Measurements from ENCODE around the gene KCP. TPM values are rescaled to one million over a fixed set of nuclear protein-coding genes. Genes with fewer than 3 reads are reported as not detected.

Gene KCP
- polyA plus RNA-seq, 3 donors = 0.11 to 0.16 TPM; not detected in 1

GRCh38 chr7:128906766-128907559 lies 3.5 kb downstream of the KCP start:
- Mint-ChIP-seq H3K4me1 (peaks cover 30% of the 10 kb centered on the region), H3K9me3 (peaks cover 0 to 5% (median 1%) of the 10 kb centered on the region in 7 donors), H3K36me3 (peaks cover 0 to 13% of the 10 kb centered on the region in 2 donors), H3K4me3 (no peak overlapping the region), H3K27me3 (ENCODE audit: low read depth in 3 of 3) (peaks cover 33 to 39% (median 35%) of the 10 kb centered on the region in 3 donors), H3K27ac (no peak overlapping the region)
- DNase-seq = no peak
- Histone ChIP-seq H3K4me1 (ENCODE audit: control insufficient read depth in 1 of 2, insufficient read depth in 2 of 2, low read length in 2 of 2) (peaks cover 19 to 22% of the 10 kb centered on the region in 2 donors), H2AFZ (ENCODE audit: insufficient read depth, low read depth, low read length, poor library complexity, severe bottlenecking) (no peak overlapping the region), H3K4me3 (replicated peaks in 1 of 3; ENCODE audit: low read depth in 2 of 3, low read length in 3 of 3) (no peak overlapping the region), H3K27ac (ENCODE audit: low read depth in 1 of 2, low read length in 2 of 2) (no peak overlapping the region), H3K4me2 (replicated peaks; ENCODE audit: extremely low read depth, low read length, poor library complexity, severe bottlenecking) (no peak overlapping the region), H3K79me2 (ENCODE audit: insufficient read depth, low read length) (no peaks in the 10 kb centered on the region), H3K36me3 (replicated peaks in 1 of 2; ENCODE audit: control insufficient read depth in 1 of 2, insufficient read depth in 2 of 2, low read length in 2 of 2) (no peaks in the 10 kb centered on the region), H3K9me3 (replicated peaks in 1 of 2; ENCODE audit: control insufficient read depth in 1 of 2, insufficient read depth in 1 of 2, low read length in 2 of 2) (peaks cover 0 to 3% of the 10 kb centered on the region in 2 donors), H3K9ac (ENCODE audit: insufficient read depth, low read length, poor library complexity, severe bottlenecking) (no peak overlapping the region), H4K20me1 (ENCODE audit: insufficient read depth, low read length) (no peaks in the 10 kb centered on the region), H3K27me3 (ENCODE audit: control insufficient read depth in 2 of 2, insufficient read depth in 2 of 2, low read length in 2 of 2) (peaks cover 9 to 35% of the 10 kb centered on the region in 2 donors)
- no peak for TF ChIP-seq CTCF (IDR thresholded peaks at IDR 0.05)
- WGBS (ENCODE audit: insufficient coverage) = 93% methylated on average over 13 of the region's 19 CpGs
- intact Hi-C loops (cut with micrococcal nuclease) = loop anchor here (2.0 to 10.0 kb wide), 4 partner anchors 40 to 188 kb away; no protein-coding TSS in a partner anchor

- Histone ChIP-seq H3K79me2 (ENCODE audit: insufficient read depth, low read length) (no peaks in the 10 kb centered on the region), H2AFZ (ENCODE audit: insufficient read depth, low read depth, low read length, poor library complexity, severe bottlenecking) (no peak overlapping the region), H3K4me1 (ENCODE audit: control insufficient read depth in 1 of 2, insufficient read depth in 2 of 2, low read length in 2 of 2) (peaks cover 11 to 16% of the 10 kb centered on the region in 2 donors), H3K9me3 (replicated peaks in 1 of 2; ENCODE audit: control insufficient read depth in 1 of 2, insufficient read depth in 1 of 2, low read length in 2 of 2) (peaks cover 0 to 3% of the 10 kb centered on the region in 2 donors), H4K20me1 (ENCODE audit: insufficient read depth, low read length) (no peaks in the 10 kb centered on the region), H3K27ac (ENCODE audit: low read depth in 1 of 2, low read length in 2 of 2) (no peak overlapping the region), H3K4me2 (replicated peaks; ENCODE audit: extremely low read depth, low read length, poor library complexity, severe bottlenecking) (no peak overlapping the region), H3K27me3 (ENCODE audit: control insufficient read depth in 2 of 2, insufficient read depth in 2 of 2, low read length in 2 of 2) (peaks cover 9 to 29% of the 10 kb centered on the region in 2 donors), H3K36me3 (replicated peaks in 1 of 2; ENCODE audit: control insufficient read depth in 1 of 2, insufficient read depth in 2 of 2, low read length in 2 of 2) (no peaks in the 10 kb centered on the region), H3K4me3 (replicated peaks in 1 of 3; ENCODE audit: low read depth in 2 of 3, low read length in 3 of 3) (no peak overlapping the region), H3K9ac (ENCODE audit: insufficient read depth, low read length, poor library complexity, severe bottlenecking) (no peak overlapping the region)
- no peak for TF ChIP-seq CTCF (IDR thresholded peaks at IDR 0.05)
- Mint-ChIP-seq H3K27ac (no peak overlapping the region), H3K36me3 (peaks cover 0 to 11% of the 10 kb centered on the region in 2 donors), H3K4me3 (peak overlapping the region in 1 of 2 donors; percentile 2), H3K9me3 (peaks cover 0 to 6% (median 0%) of the 10 kb centered on the region in 7 donors), H3K27me3 (ENCODE audit: low read depth in 3 of 3) (peaks cover 30 to 35% (median 31%) of the 10 kb centered on the region in 3 donors), H3K4me1 (peaks cover 23% of the 10 kb centered on the region)
- WGBS (ENCODE audit: insufficient coverage) = 54% methylated on average over 2 of the region's 5 CpGs
- DNase-seq = no peak
- intact Hi-C loops (cut with micrococcal nuclease) = loop anchor here (2.0 to 10.0 kb wide), 4 partner anchors 41 to 189 kb away; no protein-coding TSS in a partner anchor
Observed at GRCh38 chr7:128906001-128906765, 4.3 kb downstream of the KCP start.

All from CD14-positive monocyte (primary cell).